HCT116 (cell line): ENCODE measurements around the gene SYMPK. TPM values are rescaled to one million over a fixed set of nuclear protein-coding genes. Genes with fewer than 3 reads are reported as not detected.

Experiments
- ATAC-seq: fragments of 200-7000 bp; cut with Tn5 transposase; 2 replicates; pipeline ENCODE4 v1.9.1; 2020; ENCODE audit warnings: mild to moderate bottlenecking, moderate library complexity
- BruUV-seq: library from RNA; stranded (reverse); fragments of 400-500 nt; replicated peaks from 2 replicates; lab custom pipeline; 2021; lab: Mats Ljungman, UMichigan
- CTCF ChIA-PET: fragments of 300-600 bp; sonication (Branson Sonifier 250); formaldehyde crosslinking; loops from one replicate; lab custom pipeline; 2021; ENCODE audit warnings: antibody characterized with exemption; lab: Charles Lee
- POLR2A ChIA-PET: fragments of 300-600, 350-600 bp; sonication (Branson Sonifier 250); formaldehyde crosslinking; loops from one replicate; lab custom pipeline; 2021; ENCODE audit warnings: antibody characterized with exemption; lab: Charles Lee
- RAD21 ChIA-PET, 2 experiments: fragments of 300-600 bp; sonication (Branson Sonifier 250); formaldehyde crosslinking; loops; one replicate each; lab custom pipeline; 2023; ENCODE audit warnings: low total read pairs in 2 of 2; ENCODE audit not compliant: uncharacterized antibody in 2 of 2, unreplicated experiment in 2 of 2, low non-redundant PET in 1 of 2; lab: Charles Lee
- DNase-seq: peaks from one replicate; pipeline ENCODE4 v3.0.0-alpha.2; 2010; ENCODE audit warnings: low read depth, low spot score
- H2AFZ ChIP-seq: fragments of 200-600 bp; shearing (Covaris generic), sonication (generic); 2 replicates; pipeline ENCODE4 v1.6.1; 2017; ENCODE audit warnings: low read depth, mixed run types, mixed read lengths, antibody characterized with exemption, low read length; ENCODE audit not compliant: poor library complexity, severe bottlenecking
- H3K27ac ChIP-seq: 2 replicates; pipeline ENCODE4 v1.5.1; 2012; ENCODE audit warnings: low read depth, low read length
- H3K27me3 ChIP-seq: fragments of 200-600 bp; sonication (generic); 2 replicates; pipeline ENCODE4 v1.6.1; 2016; ENCODE audit warnings: mixed run types, low read length, mixed read lengths; ENCODE audit not compliant: insufficient read depth
- H3K36me3 ChIP-seq, 2 experiments: fragments of 200-500 bp in 1 of 2; fragments of 200-600 bp in 1 of 2; sonication (Bioruptor generic) in 1 of 2; sonication (generic) in 1 of 2; 2 replicates each; pipeline versions ENCODE4 v1.5.1 to v1.6.1; 2014 to 2016; ENCODE audit warnings: low read length in 2 of 2, inconsistent platforms in 1 of 2, mixed read lengths in 1 of 2, mixed run types in 1 of 2; ENCODE audit not compliant: insufficient read depth in 2 of 2, control insufficient read depth in 1 of 2
- H3K4me1 ChIP-seq, 2 experiments: fragments of 200-600 bp in 1 of 2; sonication (generic) in 1 of 2; 2 replicates each; pipeline versions ENCODE4 v1.5.1 to v1.6.1; 2012 to 2017; ENCODE audit warnings: low read length in 2 of 2, inconsistent platforms in 1 of 2, mild to moderate bottlenecking in 1 of 2, mixed read lengths in 1 of 2, mixed run types in 1 of 2, moderate library complexity in 1 of 2; ENCODE audit not compliant: insufficient read depth in 2 of 2, control insufficient read depth in 1 of 2
- H3K4me2 ChIP-seq: fragments of 200-600 bp; sonication (generic); 2 replicates; pipeline ENCODE4 v1.6.1; 2017; ENCODE audit warnings: mixed run types, low read length, mixed read lengths
- H3K4me3 ChIP-seq, 2 experiments: fragments of 200-600 bp in 1 of 2; sonication (generic) in 1 of 2; replicated peaks in 1 of 2; 2 replicates each; pipeline ENCODE4 v1.5.1; 2011 to 2016; ENCODE audit warnings: low read length in 2 of 2, control low read depth in 1 of 2, low read depth in 1 of 2, mild to moderate bottlenecking in 1 of 2, mixed read lengths in 1 of 2, mixed run types in 1 of 2
- H3K79me2 ChIP-seq: fragments of 200-600 bp; sonication (generic); 2 replicates; pipeline ENCODE4 v1.6.1; 2017; ENCODE audit warnings: mild to moderate bottlenecking, mixed run types, low read length, moderate library complexity, mixed read lengths; ENCODE audit not compliant: insufficient read depth
- H3K9ac ChIP-seq: fragments of 200-600 bp; sonication (generic); 2 replicates; pipeline ENCODE4 v1.6.1; 2016; ENCODE audit warnings: low read length, mixed read lengths
- H3K9me2 ChIP-seq: fragments of 200-600 bp; sonication (generic), shearing (Covaris generic); 2 replicates; pipeline ENCODE4 v1.6.1; 2017; ENCODE audit warnings: mixed run types, mild to moderate bottlenecking, moderate library complexity; ENCODE audit not compliant: insufficient read depth
- H3K9me3 ChIP-seq, 2 experiments: fragments of 200-500 bp in 1 of 2; fragments of 200-600 bp in 1 of 2; sonication (Bioruptor generic) in 1 of 2; sonication (generic) in 1 of 2; 2 replicates each; pipeline ENCODE4 v1.6.1; 2014 to 2017; ENCODE audit warnings: low read length in 2 of 2, mixed read lengths in 2 of 2, inconsistent platforms in 1 of 2, low read depth in 1 of 2, mild to moderate bottlenecking in 1 of 2, mixed run types in 1 of 2, moderate library complexity in 1 of 2; ENCODE audit not compliant: control insufficient read depth in 1 of 2, insufficient read depth in 1 of 2
- H4K20me1 ChIP-seq: fragments of 200-600 bp; sonication (generic), shearing (Covaris generic); 2 replicates; pipeline ENCODE4 v1.6.1; 2017; ENCODE audit warnings: mixed run types, mild to moderate bottlenecking, moderate library complexity; ENCODE audit not compliant: insufficient read depth
- ATF3 ChIP-seq: IDR thresholded peaks from 2 replicates; pipeline ENCODE4 v1.6.1; 2012
- EGR1 ChIP-seq: IDR thresholded peaks from 2 replicates; pipeline ENCODE4 v1.6.1; 2012; ENCODE audit warnings: low read depth
- EZH2 ChIP-seq: fragments of 200-600 bp; sonication (generic); IDR thresholded peaks from 2 replicates; pipeline ENCODE4 v1.6.1; 2017; ENCODE audit warnings: antibody characterized with exemption, mixed run types
- MAX ChIP-seq: IDR thresholded peaks from 2 replicates; pipeline ENCODE4 v1.6.1; 2012
- POLR2A ChIP-seq: IDR thresholded peaks from 2 replicates; pipeline ENCODE4 v1.7.0; 2011; ENCODE audit warnings: borderline replicate concordance; ENCODE audit not compliant: insufficient read depth, insufficient read length; ENCODE audit errors: extremely low read depth
- REST ChIP-seq: IDR thresholded peaks from 2 replicates; pipeline ENCODE4 v1.6.1; 2012; ENCODE audit warnings: low read depth
- SIN3A ChIP-seq: IDR thresholded peaks from 2 replicates; pipeline ENCODE4 v1.6.1; 2012; ENCODE audit warnings: low read depth
- SRF ChIP-seq: IDR thresholded peaks from 2 replicates; pipeline ENCODE4 v1.6.1; 2012; ENCODE audit warnings: low read depth
- TCF7L2 ChIP-seq: IDR thresholded peaks from 2 replicates; pipeline ENCODE4 v1.7.0; 2011; ENCODE audit warnings: borderline replicate concordance, inconsistent platforms; ENCODE audit not compliant: insufficient read depth, insufficient read length; ENCODE audit errors: extremely low read depth
- YY1 ChIP-seq: IDR thresholded peaks from 2 replicates; pipeline ENCODE4 v1.6.1; 2011; ENCODE audit warnings: low read length, low read depth, moderate library complexity, mild to moderate bottlenecking; ENCODE audit not compliant: insufficient replicate concordance; ENCODE audit errors: extremely low read depth
- ZFX ChIP-seq: fragments of 450-650 bp; IDR thresholded peaks from 2 replicates; pipeline ENCODE4 v1.6.1; 2017
- intact Hi-C: fragments of 100-400 bp; cut with micrococcal nuclease; formaldehyde crosslinking; loops from 2 replicates; pipeline ENCODE4 v1.10.0; 2022
- total RNA-seq: library from RNA; stranded (reverse); gene quantifications from one replicate; pipeline ENCODE4 v1.2.1, GENCODE V29; 2021; ENCODE audit not compliant: unreplicated experiment

SYMPK gene
- total RNA-seq, 1 experiment from 2014 or later: 117 TPM

DNA sequence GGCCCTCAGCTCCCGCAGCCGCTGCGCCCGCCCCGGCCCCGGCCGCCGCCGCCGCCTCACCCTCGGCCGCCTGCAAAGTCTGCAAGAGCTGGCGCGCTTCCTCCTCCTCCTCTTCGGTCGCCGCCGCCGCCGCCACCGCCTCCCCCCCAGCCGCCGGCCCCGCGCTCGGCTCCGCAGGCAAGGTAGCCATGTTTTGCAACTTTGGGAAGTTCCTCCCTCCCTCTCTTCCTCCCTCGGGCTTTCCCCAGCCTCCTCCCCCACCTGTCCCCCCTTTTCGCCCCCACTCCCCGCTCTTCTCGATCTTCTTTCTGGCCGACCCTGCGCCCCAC lies 94.3 kb downstream of the SYMPK start:
- CTCF ChIA-PET: interaction anchor here (0.7 to 4.2 kb wide), 10 partner anchors 10 to 329 kb away, joined by 3 to 71 read pairs (median 22); partner anchors contain the start of genes DMPK, DMWD, QPCTL and SNRPD2

DNA sequence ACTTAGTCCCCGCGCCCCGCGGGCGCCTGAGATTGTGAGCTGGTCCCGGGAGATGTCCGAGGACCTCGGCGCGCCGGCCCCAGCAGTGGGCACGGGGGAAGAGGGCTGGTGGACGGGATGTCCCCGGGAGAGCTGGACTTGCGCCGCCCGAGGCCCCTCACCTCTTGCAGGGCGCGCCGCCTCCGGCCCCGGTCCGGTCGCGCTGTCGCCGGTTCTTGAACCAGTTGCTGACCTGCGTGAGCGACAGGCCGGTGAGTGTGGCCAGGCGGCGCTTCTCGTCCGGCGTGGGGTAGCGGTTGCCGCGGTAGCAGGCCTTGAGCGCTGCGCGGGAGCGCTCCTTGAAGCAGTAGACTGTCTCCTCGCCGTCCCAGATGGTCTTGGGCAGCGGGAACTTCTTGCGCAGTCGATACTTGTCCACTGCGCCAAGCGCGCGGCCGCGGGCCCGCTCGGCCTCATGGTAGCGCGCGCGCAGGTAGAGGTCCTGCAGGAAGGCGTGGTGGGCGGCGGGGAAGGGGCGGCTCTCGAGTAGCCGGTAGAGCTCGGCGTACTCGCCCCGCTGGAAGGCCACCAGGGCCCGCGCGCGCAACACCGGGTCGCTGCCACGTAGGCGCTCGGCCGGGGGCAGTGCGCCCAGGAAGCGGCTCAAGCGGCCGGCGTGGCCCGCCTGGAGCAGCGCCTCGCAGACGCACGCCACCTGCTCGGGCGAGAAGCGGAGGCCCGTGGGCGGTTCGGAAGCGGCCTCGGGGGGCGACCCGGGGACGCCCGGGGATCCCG lies 94.9 kb downstream of the SYMPK start:
- Histone ChIP-seq H3K9me3 (no peaks in the 10 kb centered on the region), H4K20me1 (no peaks in the 10 kb centered on the region), H3K27me3 (no peaks in the 10 kb centered on the region), H3K4me1 (peaks cover 14 to 48% of the 10 kb centered on the region in 2 experiments), H3K36me3 (no peaks in the 10 kb centered on the region), H3K9me2 (no peaks in the 10 kb centered on the region), H3K27ac (peak overlapping the region; percentile 98), H3K4me2 (peak overlapping the region; percentile 92), H3K9ac (peak overlapping the region; percentile 84), H3K79me2 (no peaks in the 10 kb centered on the region), H3K4me3 (peak overlapping the region; percentile 80 to 84), H2AFZ (no peak overlapping the region)
- ATAC-seq (peak; percentile 1; the same call in 1 of the 2 replicates), DNase-seq (no peak)
- TF ChIP-seq ZFX (peak; percentile 79), REST (no peak), EZH2 (no peak), ATF3 (no peak), SRF (no peak), SIN3A (peak; percentile 13; the same call in 1 of the 2 replicates), YY1 (no peak), TCF7L2 (no peak), MAX (peak; percentile 41), EGR1 (no peak)
- ChIA-PET RAD21 (interaction anchor here in 1 of 2 experiments (0.6 kb wide), 2 partner anchors 51 to 60 kb away, joined by 5 read pairs; no protein-coding TSS in a partner anchor), CTCF (interaction anchor here (0.7 to 4.2 kb wide), 8 partner anchors 11 to 309 kb away, joined by 3 to 71 read pairs (median 12); partner anchors contain the start of genes DMWD, QPCTL and SNRPD2), POLR2A (interaction anchor here (0.8 to 3.6 kb wide), 5 partner anchors 8 to 96 kb away, joined by 3 to 50 read pairs (median 10); partner anchors contain the start of genes DMPK, FOXA3, QPCTL and SNRPD2)
- intact Hi-C loops: loop anchor here (2.0 kb wide), 1 partner anchor 51 kb away; no protein-coding TSS in a partner anchor
- BruUV-seq: no TSS peak

More for the DNA sequence above, 94.3 kb downstream of the SYMPK start:
- peak overlapping the region; percentile 98 for H3K27ac ChIP-seq
- H3K9me2 ChIP-seq: no peaks in the 10 kb centered on the region
- TF ChIP-seq ZFX (peak; percentile 41; the same call in 1 of the 2 replicates), POLR2A (no peak), YY1 (peak; percentile 53)
- no peaks in the 10 kb centered on the region for H3K36me3 ChIP-seq
- peak overlapping the region; percentile 92 for H3K4me2 ChIP-seq
- no TSS peak for BruUV-seq
- intact Hi-C loops: loop anchor here (2.0 kb wide), 1 partner anchor 52 kb away; no protein-coding TSS in a partner anchor
- no peaks in the 10 kb centered on the region for H3K9me3 ChIP-seq
- no peaks in the 10 kb centered on the region for H3K79me2 ChIP-seq
- peaks cover 14 to 48% of the 10 kb centered on the region in 2 experiments for H3K4me1 ChIP-seq
- peak overlapping the region; percentile 80 to 84 for H3K4me3 ChIP-seq
- peak overlapping the region; percentile 68 for H2AFZ ChIP-seq
- ChIA-PET RAD21 (interaction anchor here in 1 of 2 experiments (0.6 kb wide), 1 partner anchor 60 kb away, joined by 5 read pairs; no protein-coding TSS in a partner anchor), POLR2A (interaction anchor here (0.9 to 3.6 kb wide), 6 partner anchors 9 to 95 kb away, joined by 3 to 50 read pairs (median 6); partner anchors contain the start of genes DMPK, FOXA3 and QPCTL)
- no peaks in the 10 kb centered on the region for H4K20me1 ChIP-seq
- peak overlapping the region; percentile 84 for H3K9ac ChIP-seq
- no peaks in the 10 kb centered on the region for H3K27me3 ChIP-seq
- DNase-seq: no peak
- ATAC-seq: no peak
